Hepatocyte (in vitro differentiated cells): ENCODE results near the gene SLC7A8.

Source experiments
- CTCF ChIP-seq: fragments of 200-600 bp; sonication (generic); IDR thresholded peaks from 2 replicates; pipeline ENCODE4 v1.5.1; 2016; ENCODE audit warnings: antibody characterized with exemption, mild to moderate bottlenecking; ENCODE audit not compliant: poor library complexity
- EZH2phosphoT487 ChIP-seq: fragments of 200-600 bp; sonication (generic); IDR thresholded peaks from one replicate; pipeline ENCODE4 v1.6.1; 2018; ENCODE audit warnings: antibody characterized with exemption, mild to moderate bottlenecking, low read depth, moderate library complexity; ENCODE audit not compliant: unreplicated experiment, severe bottlenecking

GRCh38 chr14:23123419-23123818, 60.0 kb downstream of the SLC7A8 start:
- no peak for TF ChIP-seq CTCF
- TF ChIP-seq EZH2phosphoT487: no peak
